ENCODE results near the gene CADPS2. TPM values are rescaled to one million over a fixed set of nuclear protein-coding genes. Genes with fewer than 3 reads are reported as not detected.
A peak's percentile ranks its signal among the peaks of the same experiment; 100 is the strongest.

Gene CADPS2
- total and polyA plus RNA-seq, 2 of the 8 experiments (the other 6 are each of a cell fraction or from before 2014, with no cell fraction given): 8.9 to 22.3 TPM

DNA sequence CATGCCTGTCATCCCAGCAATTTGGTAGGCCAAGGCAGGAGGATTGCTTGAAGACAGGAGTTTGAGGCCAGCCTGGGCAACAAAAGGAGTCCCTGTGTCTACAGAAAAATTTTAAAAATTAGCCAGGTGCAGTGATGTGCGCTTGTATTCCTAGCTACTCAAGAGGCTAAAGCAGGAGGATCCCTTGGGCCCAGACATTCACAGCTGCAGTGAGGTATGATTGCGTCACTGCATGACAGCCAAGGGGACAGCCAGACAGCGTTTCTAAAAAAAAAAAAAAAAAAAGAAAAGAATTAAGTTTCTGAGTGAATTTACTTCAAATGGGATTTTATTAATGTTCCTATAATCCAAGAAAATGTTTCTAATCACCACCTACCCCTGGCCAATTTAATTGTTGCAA lies 96.1 kb downstream of the CADPS2 start:
- Histone ChIP-seq H3K4me1 (replicated peaks in 1 of 4; ENCODE audit: control insufficient read depth in 3 of 4, insufficient read depth in 4 of 4, low read length in 3 of 4) (peaks cover 1 to 13% (median 12%) of the 10 kb centered on the region in 4 experiments; a peak in 5 of 7 replicates), H3K9ac (replicated peaks in 1 of 4; ENCODE audit: extremely low read depth in 1 of 4, low read depth in 3 of 4, low read length in 3 of 4) (no peak overlapping the region), H3K23ac (ENCODE audit: insufficient read length) (no peak overlapping the region), H4K5ac (ENCODE audit: insufficient read length, low read depth, low read length) (no peak overlapping the region), H2BK15ac (ENCODE audit: low read length) (no peak overlapping the region), H4K8ac (ENCODE audit: extremely low read depth, insufficient read depth, low read length) (no peak overlapping the region), H2BK20ac (ENCODE audit: low read length) (no peak overlapping the region), H3K56ac (replicated peaks; ENCODE audit: insufficient read length, low read depth, low read length) (no peak overlapping the region), H2BK5ac (ENCODE audit: low read depth, low read length) (no peak overlapping the region), H2AFZ (ENCODE audit: low read length) (no peak overlapping the region), H4K91ac (replicated peaks; ENCODE audit: insufficient read length, low read length) (no peak overlapping the region), H4K20me1 (replicated peaks in 1 of 2; ENCODE audit: control insufficient read depth in 1 of 2, insufficient read depth in 2 of 2, low read length in 2 of 2) (no peaks in the 10 kb centered on the region), H3K36me3 (ENCODE audit: control insufficient read depth in 2 of 4, insufficient read depth in 4 of 4, low read length in 3 of 4) (no peaks in the 10 kb centered on the region), H3K14ac (ENCODE audit: insufficient read length) (no peak overlapping the region), H2BK120ac (replicated peaks; ENCODE audit: low read depth, low read length) (no peak overlapping the region), H3K79me2 (ENCODE audit: control insufficient read depth in 1 of 2, insufficient read depth in 2 of 2, low read length in 2 of 2) (no peaks in the 10 kb centered on the region), H3K18ac (ENCODE audit: extremely low read depth, low read length) (no peak overlapping the region; the same call in 1 of the 2 replicates), H3K4me2 (ENCODE audit: insufficient read depth in 1 of 2, low read depth in 2 of 2, low read length in 2 of 2) (no peak overlapping the region), H3K4ac (replicated peaks; ENCODE audit: insufficient read length, low read depth, low read length) (no peak overlapping the region), H3K4me3 (ENCODE audit: extremely low read depth in 1 of 4, insufficient read depth in 2 of 4, low read depth in 3 of 4, low read length in 4 of 4) (no peak overlapping the region), H2AK5ac (ENCODE audit: low read depth, low read length) (no peak overlapping the region), H3K79me1 (ENCODE audit: low read depth, low read length) (no peaks in the 10 kb centered on the region), H3K9me3 (ENCODE audit: insufficient read depth in 2 of 2, low read depth in 1 of 2, low read length in 1 of 2) (no peaks in the 10 kb centered on the region), H3K27ac (ENCODE audit: low read depth, low read length) (no peak overlapping the region), H2BK12ac (ENCODE audit: low read depth, low read length) (peak overlapping the region; percentile 61; the same call in 1 of the 2 replicates), H3K27me3 (replicated peaks in 1 of 4; ENCODE audit: control insufficient read depth in 3 of 4, extremely low read depth in 1 of 4, insufficient read depth in 3 of 4, low read length in 3 of 4) (no peaks in the 10 kb centered on the region), H3K23me2 (ENCODE audit: low read depth, low read length) (no peaks in the 10 kb centered on the region)
- TF ChIP-seq CHD2 (IDR thresholded peaks at IDR 0.05; ENCODE audit: low read length) (no peak), TAF1 (IDR thresholded peaks at IDR 0.05; ENCODE audit: low read depth, low read length) (no peak), CEBPB (IDR thresholded peaks at IDR 0.05; ENCODE audit: low read depth, low read length) (peak; percentile 95), SIX5 (IDR thresholded peaks at IDR 0.05; ENCODE audit: low read depth, low read length) (no peak), MAFK (IDR thresholded peaks at IDR 0.05; ENCODE audit: low read depth, low read length) (no peak), RFX5 (IDR thresholded peaks at IDR 0.05; ENCODE audit: borderline replicate concordance, low read depth, low read length) (no peak), SIRT6 (IDR thresholded peaks at IDR 0.05; ENCODE audit: low read length) (no peak), SRF (IDR thresholded peaks at IDR 0.05; ENCODE audit: low read depth, low read length) (no peak), BACH1 (IDR thresholded peaks at IDR 0.05; ENCODE audit: low read length) (no peak), SAP30 (IDR thresholded peaks at IDR 0.05; ENCODE audit: insufficient read depth, insufficient replicate concordance, low read length) (no peak), RBBP5 (IDR thresholded peaks at IDR 0.05; ENCODE audit: borderline replicate concordance, low read depth, low read length) (no peak)
- TF ChIP-seq, protein P1, sequence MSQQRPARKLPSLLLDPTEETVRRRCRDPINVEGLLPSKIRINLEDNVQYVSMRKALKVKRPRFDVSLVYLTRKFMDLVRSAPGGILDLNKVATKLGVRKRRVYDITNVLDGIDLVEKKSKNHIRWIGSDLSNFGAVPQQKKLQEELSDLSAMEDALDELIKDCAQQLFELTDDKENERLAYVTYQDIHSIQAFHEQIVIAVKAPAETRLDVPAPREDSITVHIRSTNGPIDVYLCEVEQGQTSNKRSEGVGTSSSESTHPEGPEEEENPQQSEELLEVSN (IDR thresholded peaks at IDR 0.05): no peak
- TF ChIP-seq, protein P2, sequence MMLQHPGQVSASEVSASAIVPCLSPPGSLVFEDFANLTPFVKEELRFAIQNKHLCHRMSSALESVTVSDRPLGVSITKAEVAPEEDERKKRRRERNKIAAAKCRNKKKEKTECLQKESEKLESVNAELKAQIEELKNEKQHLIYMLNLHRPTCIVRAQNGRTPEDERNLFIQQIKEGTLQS (IDR thresholded peaks at IDR 0.05; ENCODE audit: insufficient read depth, low read depth, low read length): 0 out of 2 replicates have a peak, but pooled peaks have one; percentile 22
- CTCF ChIA-PET (ENCODE audit: partially characterized antibody): interaction anchor here (0.6 to 1.1 kb wide), 3 partner anchors 8 to 23 kb away, joined by 3 read pairs; no protein-coding TSS in a partner anchor
- DNase-seq (ENCODE audit: low read depth in 1 of 2, low spot score in 2 of 2): no peak
- 98% methylated on average over 3 of the region's 3 CpGs; no CpG with 5 or more reads in 1 of the 2 experiments for WGBS, 2 experiments (ENCODE audit: extremely low coverage in 1 of 2, insufficient coverage in 1 of 2, insufficient read length in 1 of 2, insufficient replicate concordance in 2 of 2, low coverage in 1 of 2, low lambda C conversion rate in 2 of 2, missing lambda C conversion rate in 1 of 2)
- FAIRE-seq: no peak
- POLR2A ChIA-PET (ENCODE audit: partially characterized antibody): no interaction called here

Data from H1 (cell line).